K562 (cell line): ENCODE results near the gene OLR1. TPM values are rescaled to one million over a fixed set of nuclear protein-coding genes. Genes with fewer than 3 reads are reported as not detected.
A peak's percentile ranks its signal among the peaks of the same experiment; 100 is the strongest.

Source experiments
- ATAC-seq: fragments of 200-7000 bp; cut with Tn5 transposase; 3 replicates; pipeline ENCODE4 v1.9.1; 2020; ENCODE audit warnings: moderate library complexity
- BruUV-seq: library from RNA; stranded (reverse); fragments of 400-500 nt; replicated peaks from 2 replicates; lab custom pipeline; 2021; lab: Mats Ljungman, UMichigan
- CTCF ChIA-PET: fragments of 300-600 bp; formaldehyde crosslinking; extraction: SDS; loops from one replicate; lab custom pipeline; 2021; ENCODE audit warnings: low intra/inter-chr PET ratio; lab: Yijun Ruan, JAX
- POLR2A ChIA-PET: fragments of 300-600, 350-650 bp; sonication (Branson Sonifier 250); formaldehyde crosslinking; extraction: SDS; loops from one replicate; lab custom pipeline; 2021; ENCODE audit warnings: antibody characterized with exemption, inconsistent platforms; lab: Yijun Ruan, JAX
- DNase-seq, 4 experiments: peaks; one replicate each; pipeline versions ENCODE4 v3.0.0 to v3.0.0-alpha.2; 2011 to 2018; ENCODE audit warnings: low spot score in 3 of 4, mixed read lengths in 3 of 4; ENCODE audit errors: extremely low read depth in 1 of 4
- FAIRE-seq: peaks from 2 replicates; lab custom pipeline; 2011; peaks lifted over from hg19 to GRCh38; lab: Jason Lieb, UNC
- H2AFZ ChIP-seq: 2 replicates; pipeline ENCODE4 v1.6.0; 2011; ENCODE audit warnings: low read depth, low read length, control low read depth, inconsistent platforms
- H3K27ac ChIP-seq: fragments of 200-600 bp; 3 replicates; pipeline ENCODE4 v1.8.0; 2011; ENCODE audit warnings: low read depth, mild to moderate bottlenecking, control low read depth, inconsistent platforms, low read length, moderate library complexity, mixed read lengths; ENCODE audit errors: extremely low read depth
- H3K27me3 ChIP-seq, 2 experiments: fragments of 300-600 bp in 1 of 2; 2 replicates in 1 of 2; 3 replicates in 1 of 2; pipeline versions ENCODE4 v1.6.0 to v1.8.0; 2011; ENCODE audit warnings: inconsistent platforms in 2 of 2, low read length in 2 of 2, mild to moderate bottlenecking in 1 of 2, mixed read lengths in 1 of 2, moderate library complexity in 1 of 2; ENCODE audit not compliant: control insufficient read depth in 2 of 2, insufficient read depth in 2 of 2
- H3K36me3 ChIP-seq: fragments of 300-600 bp; 3 replicates; pipeline ENCODE4 v1.8.0; 2011; ENCODE audit warnings: mild to moderate bottlenecking, low read length, inconsistent platforms; ENCODE audit not compliant: control insufficient read depth, insufficient read depth
- H3K4me1 ChIP-seq, 2 experiments: fragments of 200-600 bp in 1 of 2; replicated peaks in 1 of 2; 2 replicates in 1 of 2; 3 replicates in 1 of 2; pipeline versions ENCODE4 v1.5.1 to v1.8.0; 2011; ENCODE audit warnings: inconsistent platforms in 2 of 2, low read length in 2 of 2, mild to moderate bottlenecking in 1 of 2, mixed read lengths in 1 of 2, moderate library complexity in 1 of 2; ENCODE audit not compliant: control insufficient read depth in 2 of 2, insufficient read depth in 2 of 2
- H3K4me2 ChIP-seq: 2 replicates; pipeline ENCODE4 v1.6.1; 2011; ENCODE audit warnings: low read length, control low read depth, inconsistent platforms, mixed read lengths; ENCODE audit not compliant: insufficient read depth
- H3K4me3 ChIP-seq: fragments of 200-600 bp; sonication (generic), shearing (Covaris generic); 2 replicates; pipeline ENCODE4 v1.5.1; 2016; ENCODE audit warnings: control low read depth, inconsistent platforms
- H3K79me2 ChIP-seq: fragments of 200-600 bp; 3 replicates; pipeline ENCODE4 v1.8.0; 2011; ENCODE audit warnings: low read length, inconsistent platforms; ENCODE audit not compliant: control insufficient read depth, insufficient read depth
- H3K9ac ChIP-seq, 2 experiments: 2 replicates each; pipeline versions ENCODE4 v1.6.0 to v1.6.1; 2011; ENCODE audit warnings: low read depth in 2 of 2, low read length in 2 of 2, control low read depth in 1 of 2, inconsistent platforms in 1 of 2, mild to moderate bottlenecking in 1 of 2, mixed read lengths in 1 of 2; ENCODE audit not compliant: insufficient read depth in 1 of 2
- H3K9me1 ChIP-seq: one replicate; pipeline ENCODE4 v1.6.0; 2011; ENCODE audit warnings: inconsistent platforms, mild to moderate bottlenecking, low read length, moderate library complexity; ENCODE audit not compliant: control insufficient read depth, insufficient read depth
- H3K9me3 ChIP-seq: replicated peaks from 2 replicates; pipeline ENCODE4 v1.5.1; 2011; ENCODE audit warnings: low read depth, low read length, inconsistent platforms; ENCODE audit not compliant: control insufficient read depth, insufficient read depth
- H4K20me1 ChIP-seq: replicated peaks from 2 replicates; pipeline ENCODE4 v1.6.1; 2011; ENCODE audit warnings: low read length, inconsistent platforms, mixed read lengths; ENCODE audit not compliant: control insufficient read depth, insufficient read depth
- ETV6 ChIP-seq, 3 experiments: fragments of 150-350 bp in 1 of 3; sonication (generic) in 1 of 3; formaldehyde crosslinking in 1 of 3; IDR thresholded peaks; 2 replicates each; pipeline versions ENCODE4 v1.6.1 to v1.8.0; 2014 to 2022; ENCODE audit warnings: borderline replicate concordance in 2 of 3, low read depth in 2 of 3, antibody characterized with exemption in 1 of 3, low read length in 1 of 3, mild to moderate bottlenecking in 1 of 3, missing genetic modification reagents in 1 of 3
- FOS ChIP-seq: IDR thresholded peaks from 3 replicates; pipeline ENCODE4 v1.6.1; 2011; ENCODE audit not compliant: insufficient read length; ENCODE audit errors: extremely low read depth
- HMG20B ChIP-seq: fragments of 250-450 bp; sonication (Bioruptor Pico); IDR thresholded peaks from 2 replicates; pipeline ENCODE4 v1.5.0; 2021; ENCODE audit warnings: mild to moderate bottlenecking
- MEIS2 ChIP-seq: fragments of 450-650 bp; IDR thresholded peaks from 2 replicates; pipeline ENCODE4 v1.6.1; 2014; ENCODE audit warnings: mild to moderate bottlenecking; ENCODE audit not compliant: partially characterized antibody
- NR1H2 ChIP-seq: sonication (generic); formaldehyde crosslinking; IDR thresholded peaks from 2 replicates; pipeline ENCODE4 v1.4.0; 2020; ENCODE audit warnings: mild to moderate bottlenecking, missing genetic modification reagents
- TCFL5 ChIP-seq: fragments of 250-450 bp; sonication (Bioruptor Pico); conservative IDR thresholded peaks from 2 replicates; pipeline ENCODE4 v1.6.1; 2021; ENCODE audit warnings: mild to moderate bottlenecking, moderate library complexity, matching md5 sums
- ZNF140 ChIP-seq: fragments of 250-450 bp; sonication (Bioruptor Pico); IDR thresholded peaks from 2 replicates; pipeline ENCODE4 v1.8.0; 2021; ENCODE audit warnings: moderate library complexity, mild to moderate bottlenecking, inconsistent platforms
- ZNF41 ChIP-seq: fragments of 250-450 bp; sonication (Bioruptor Pico); conservative IDR thresholded peaks from 2 replicates; pipeline ENCODE4 v1.4.0; 2020; ENCODE audit warnings: mild to moderate bottlenecking
- ZNF551 ChIP-seq: fragments of 250-450 bp; sonication (Bioruptor Pico); IDR thresholded peaks from 2 replicates; pipeline ENCODE4 v1.5.0; 2021; ENCODE audit warnings: mild to moderate bottlenecking, moderate library complexity
- ZNF778 ChIP-seq: fragments of 450-650 bp; formaldehyde crosslinking; IDR thresholded peaks from 2 replicates; pipeline ENCODE4 v1.4.0; 2020; ENCODE audit warnings: mild to moderate bottlenecking, moderate library complexity
- ZZZ3 ChIP-seq: fragments of 450-650 bp; IDR thresholded peaks from 2 replicates; pipeline ENCODE4 v1.6.1; 2016; ENCODE audit warnings: antibody characterized with exemption, mild to moderate bottlenecking, moderate library complexity
- WGBS: fragments of 100-300 bp; shearing (Covaris generic); methylation state at CpG from one replicate; pipeline ENCODE4 v1.1.6; 2016; ENCODE audit warnings: low coverage, mixed read lengths; ENCODE audit not compliant: insufficient coverage; ENCODE audit errors: missing lambda C conversion rate; 5-methylcytosine and 5-hydroxymethylcytosine counted together
- in situ Hi-C: fragments of 300-500 bp; cut with MboI; formaldehyde crosslinking; loops from 4 replicates; pipeline ENCODE4 v1.15.0; 2018; ENCODE audit warnings: inconsistent platforms, mixed read lengths
- intact Hi-C: fragments of 100-400 bp; cut with micrococcal nuclease; formaldehyde crosslinking; loops from 2 replicates; pipeline ENCODE4 v1.14.2; 2022
- polyA plus RNA-seq, 8 experiments: library from polyadenylated mRNA; depleted of rRNA in 4 of 8; stranded (reverse) in 5 of 8; unstranded in 3 of 8; fragments of >200 nt; fragmentation: Nextera tagmentation in 2 of 8; fragmentation: Illumina TruSeq in 1 of 8; extraction: Ambion mirVana in 2 of 8; extraction: Trizol in 1 of 8; gene quantifications; 2 replicates each; pipeline versions ENCODE4 v1.2.1 to v1.2.3, GENCODE V29; 2011 to 2014; ENCODE audit warnings: inconsistent platforms in 1 of 8, missing spikeins in 1 of 8
- total RNA-seq, 7 experiments: library from RNA; depleted of rRNA in 6 of 7; stranded (reverse); fragments of >200 nt in 6 of 7; fragmentation: Illumina TruSeq in 2 of 7; extraction: Trizol in 2 of 7; gene quantifications; 2 replicates each; pipeline versions ENCODE4 v1.2.1 to v1.2.3, GENCODE V29; 2011 to 2021; ENCODE audit warnings: low replicate concordance in 1 of 7
- TF ChIP-seq, protein P1 (sequence below): fragments of 250-450 bp; sonication (Bioruptor Pico); IDR thresholded peaks from 2 replicates; pipeline ENCODE4 v1.4.0; 2020; ENCODE audit warnings: mild to moderate bottlenecking
- TF ChIP-seq, protein P2 (sequence below): sonication (generic); formaldehyde crosslinking; IDR thresholded peaks from 2 replicates; pipeline ENCODE4 v1.8.0; 2022; ENCODE audit warnings: mild to moderate bottlenecking, missing genetic modification reagents
- TF ChIP-seq, protein P3 (sequence below), 2 experiments: IDR thresholded peaks in 1 of 2; conservative IDR thresholded peaks in 1 of 2; 2 replicates each; pipeline ENCODE4 v1.6.1; 2016; ENCODE audit warnings: low read depth in 2 of 2, mild to moderate bottlenecking in 1 of 2, missing compliant biosample characterization in 1 of 2, missing genetic modification characterization in 1 of 2, moderate library complexity in 1 of 2

Gene OLR1
- total and polyA plus RNA-seq, 9 of the 15 experiments (the other 6 are each of a cell fraction or from before 2014, with no cell fraction given), result not detected

DNA sequence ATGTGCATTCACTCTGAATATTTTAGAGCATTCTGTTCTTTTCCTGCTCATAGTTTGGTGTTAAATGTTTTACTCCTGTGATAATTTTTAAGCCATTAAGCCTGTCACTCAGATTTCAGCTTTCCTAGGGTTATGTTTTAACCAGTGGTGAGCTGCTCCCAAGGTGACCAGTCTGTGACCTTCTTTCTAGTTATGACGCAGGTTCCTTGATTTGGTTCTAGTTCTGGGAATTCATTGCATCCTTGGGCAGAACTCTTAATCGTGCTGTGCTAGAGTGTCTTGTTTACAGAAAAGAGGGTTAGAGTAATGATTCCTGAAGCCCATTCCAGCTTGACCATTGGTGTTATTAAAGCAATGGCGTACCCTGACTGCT is 42.9 kb upstream of the OLR1 start:
- ATAC-seq (no peak), FAIRE-seq (no peak), DNase-seq (peak in 2 of 4 experiments; percentile 9 to 43)
- Histone ChIP-seq H3K4me3 (peak overlapping the region; percentile 81; the same call in 1 of the 2 replicates), H3K4me2 (peak overlapping the region; percentile 86), H3K9me1 (no peaks in the 10 kb centered on the region), H3K27ac (peak overlapping the region; percentile 88; the same call in 2 of the 3 replicates), H3K79me2 (peaks cover 18% of the 10 kb centered on the region), H3K4me1 (peaks cover 12 to 22% of the 10 kb centered on the region in 2 experiments), H3K9me3 (no peaks in the 10 kb centered on the region), H4K20me1 (no peaks in the 10 kb centered on the region), H3K36me3 (peaks cover 2% of the 10 kb centered on the region; the same call in 1 of the 3 replicates), H3K9ac (peak overlapping the region in 1 of 2 experiments; percentile 85; a peak in 2 of 4 replicates), H2AFZ (no peak overlapping the region), H3K27me3 (no peaks in the 10 kb centered on the region)
- in situ Hi-C loops, result no loop called here
- BruUV-seq, result no TSS peak
- ChIA-PET POLR2A (interaction anchor here (0.8 kb wide), 1 partner anchor 13 kb away, joined by 3 read pairs; no protein-coding TSS in a partner anchor), CTCF (no interaction called here)
- intact Hi-C loops, result no loop called here
- 27% methylated on average over 3 of the region's 3 CpGs for WGBS
- TF ChIP-seq ZZZ3 (no peak), FOS (no peak), ZNF140 (CRISPR knock-in tag) (no peak), MEIS2 (peak; percentile 64), ZNF551 (no peak), ETV6 (IDR thresholded peaks at IDR 0.05; ENCODE audit: borderline replicate concordance in 1 of 2, low read depth in 2 of 2, low read length in 1 of 2) (no peak), ETV6 (CRISPR knock-in tag; IDR thresholded peaks at IDR 0.05; ENCODE audit: borderline replicate concordance) (no peak), HMG20B (CRISPR knock-in tag) (no peak), ZNF41 (no peak), NR1H2 (CRISPR knock-in tag) (no peak), ZNF778 (CRISPR knock-in tag) (no peak), TCFL5 (CRISPR knock-in tag) (no peak)
- TF ChIP-seq, protein P1, sequence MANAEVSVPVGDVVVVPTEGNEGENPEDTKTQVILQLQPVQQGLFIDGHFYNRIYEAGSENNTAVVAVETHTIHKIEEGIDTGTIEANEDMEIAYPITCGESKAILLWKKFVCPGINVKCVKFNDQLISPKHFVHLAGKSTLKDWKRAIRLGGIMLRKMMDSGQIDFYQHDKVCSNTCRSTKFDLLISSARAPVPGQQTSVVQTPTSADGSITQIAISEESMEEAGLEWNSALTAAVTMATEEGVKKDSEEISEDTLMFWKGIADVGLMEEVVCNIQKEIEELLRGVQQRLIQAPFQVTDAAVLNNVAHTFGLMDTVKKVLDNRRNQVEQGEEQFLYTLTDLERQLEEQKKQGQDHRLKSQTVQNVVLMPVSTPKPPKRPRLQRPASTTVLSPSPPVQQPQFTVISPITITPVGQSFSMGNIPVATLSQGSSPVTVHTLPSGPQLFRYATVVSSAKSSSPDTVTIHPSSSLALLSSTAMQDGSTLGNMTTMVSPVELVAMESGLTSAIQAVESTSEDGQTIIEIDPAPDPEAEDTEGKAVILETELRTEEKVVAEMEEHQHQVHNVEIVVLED, result no peak
- TF ChIP-seq, protein P2, sequence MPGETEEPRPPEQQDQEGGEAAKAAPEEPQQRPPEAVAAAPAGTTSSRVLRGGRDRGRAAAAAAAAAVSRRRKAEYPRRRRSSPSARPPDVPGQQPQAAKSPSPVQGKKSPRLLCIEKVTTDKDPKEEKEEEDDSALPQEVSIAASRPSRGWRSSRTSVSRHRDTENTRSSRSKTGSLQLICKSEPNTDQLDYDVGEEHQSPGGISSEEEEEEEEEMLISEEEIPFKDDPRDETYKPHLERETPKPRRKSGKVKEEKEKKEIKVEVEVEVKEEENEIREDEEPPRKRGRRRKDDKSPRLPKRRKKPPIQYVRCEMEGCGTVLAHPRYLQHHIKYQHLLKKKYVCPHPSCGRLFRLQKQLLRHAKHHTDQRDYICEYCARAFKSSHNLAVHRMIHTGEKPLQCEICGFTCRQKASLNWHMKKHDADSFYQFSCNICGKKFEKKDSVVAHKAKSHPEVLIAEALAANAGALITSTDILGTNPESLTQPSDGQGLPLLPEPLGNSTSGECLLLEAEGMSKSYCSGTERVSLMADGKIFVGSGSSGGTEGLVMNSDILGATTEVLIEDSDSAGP (CRISPR knock-in tag), result no peak
- TF ChIP-seq, protein P3, sequence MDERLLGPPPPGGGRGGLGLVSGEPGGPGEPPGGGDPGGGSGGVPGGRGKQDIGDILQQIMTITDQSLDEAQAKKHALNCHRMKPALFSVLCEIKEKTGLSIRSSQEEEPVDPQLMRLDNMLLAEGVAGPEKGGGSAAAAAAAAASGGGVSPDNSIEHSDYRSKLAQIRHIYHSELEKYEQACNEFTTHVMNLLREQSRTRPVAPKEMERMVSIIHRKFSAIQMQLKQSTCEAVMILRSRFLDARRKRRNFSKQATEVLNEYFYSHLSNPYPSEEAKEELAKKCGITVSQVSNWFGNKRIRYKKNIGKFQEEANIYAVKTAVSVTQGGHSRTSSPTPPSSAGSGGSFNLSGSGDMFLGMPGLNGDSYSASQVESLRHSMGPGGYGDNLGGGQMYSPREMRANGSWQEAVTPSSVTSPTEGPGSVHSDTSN (CRISPR knock-in tag; IDR thresholded peaks at IDR 0.05; ENCODE audit: low read depth), result no peak
- TF ChIP-seq, protein P3 (tag; conservative IDR thresholded peaks at IDR 0.05; ENCODE audit: low read depth), result peak; percentile 50; the same call in 1 of the 2 replicates
